SK-N-SH (cell line): ENCODE data around the gene NTM. TPM values are rescaled to one million over a fixed set of nuclear protein-coding genes. Genes with fewer than 3 reads are reported as not detected.

Source experiments
- CTCF ChIA-PET: fragments of 300-600, 350-600 bp; formaldehyde crosslinking; extraction: SDS; loops from one replicate; lab custom pipeline; 2021; lab: Yijun Ruan, JAX
- POLR2A ChIA-PET: fragments of 350-600 bp; sonication (Branson Sonifier 250); formaldehyde crosslinking; extraction: SDS; loops from one replicate; lab custom pipeline; 2020; ENCODE audit warnings: antibody characterized with exemption, inconsistent platforms; lab: Yijun Ruan, JAX
- DNase-seq: peaks from one replicate; pipeline ENCODE4 v3.0.0; 2012
- H2AFZ ChIP-seq: fragments of 200-600 bp; sonication (generic); 2 replicates; pipeline ENCODE4 v1.8.1; 2016; ENCODE audit warnings: antibody characterized with exemption, mild to moderate bottlenecking, low read depth
- H3F3A ChIP-seq: fragments of 200-600 bp; sonication (generic); replicated peaks from 2 replicates; pipeline ENCODE3; 2016; ENCODE audit warnings: antibody characterized with exemption, mild to moderate bottlenecking; ENCODE audit not compliant: insufficient read depth
- H3K27ac ChIP-seq, 2 experiments: fragments of 200-500 bp in 1 of 2; fragments of 200-600 bp in 1 of 2; sonication (Bioruptor generic) in 1 of 2; sonication (generic), shearing (Covaris generic) in 1 of 2; 2 replicates each; pipeline versions ENCODE4 v1.5.1 to v1.6.1; 2014 to 2016; ENCODE audit warnings: low read depth in 2 of 2, inconsistent platforms in 1 of 2, low read length in 1 of 2, mild to moderate bottlenecking in 1 of 2, mixed read lengths in 1 of 2
- H3K27me3 ChIP-seq: fragments of 200-600 bp; sonication (generic), shearing (Covaris generic); 2 replicates; pipeline ENCODE4 v1.6.1; 2016; ENCODE audit warnings: mixed run types; ENCODE audit not compliant: insufficient read depth
- H3K36me3 ChIP-seq, 2 experiments: fragments of 200-500 bp in 1 of 2; fragments of 200-600 bp in 1 of 2; sonication (Bioruptor generic) in 1 of 2; sonication (generic) in 1 of 2; replicated peaks in 1 of 2; 2 replicates each; pipeline versions ENCODE3 to v1.5.1; 2014 to 2016; ENCODE audit warnings: low read length in 1 of 2, mild to moderate bottlenecking in 1 of 2; ENCODE audit not compliant: insufficient read depth in 2 of 2, control insufficient read depth in 1 of 2
- H3K4me1 ChIP-seq, 2 experiments: fragments of 200-500 bp in 1 of 2; fragments of 200-600 bp in 1 of 2; sonication (Bioruptor generic) in 1 of 2; sonication (generic), shearing (Covaris generic) in 1 of 2; 2 replicates each; pipeline versions ENCODE4 v1.5.1 to v1.6.1; 2014 to 2016; ENCODE audit warnings: low read depth in 1 of 2, low read length in 1 of 2, mixed run types in 1 of 2; ENCODE audit not compliant: insufficient read depth in 2 of 2, control insufficient read depth in 1 of 2
- H3K4me2 ChIP-seq: fragments of 200-600 bp; sonication (generic), shearing (Covaris generic); 2 replicates; pipeline ENCODE4 v1.6.1; 2017; ENCODE audit warnings: mixed run types
- H3K4me3 ChIP-seq, 2 experiments: fragments of 200-500 bp in 1 of 2; fragments of 200-600 bp in 1 of 2; sonication (Bioruptor generic) in 1 of 2; sonication (generic), shearing (Covaris generic) in 1 of 2; 2 replicates each; pipeline versions ENCODE4 v1.5.1 to v1.8.1; 2014 to 2016; ENCODE audit warnings: low read depth in 2 of 2, inconsistent platforms in 1 of 2, low read length in 1 of 2, mild to moderate bottlenecking in 1 of 2, mixed read lengths in 1 of 2, moderate library complexity in 1 of 2
- H3K79me2 ChIP-seq: fragments of 200-600 bp; sonication (generic); 2 replicates; pipeline ENCODE4 v1.8.1; 2017; ENCODE audit warnings: mild to moderate bottlenecking; ENCODE audit not compliant: insufficient read depth
- H3K9ac ChIP-seq: fragments of 200-600 bp; sonication (generic); 2 replicates; pipeline ENCODE4 v1.6.1; 2017; ENCODE audit warnings: mixed run types
- H3K9me2 ChIP-seq: fragments of 200-600 bp; sonication (generic); 2 replicates; pipeline ENCODE4 v1.6.1; 2017; ENCODE audit warnings: mixed run types
- H3K9me3 ChIP-seq: fragments of 200-600 bp; sonication (generic); 2 replicates; pipeline ENCODE4 v1.6.1; 2017; ENCODE audit warnings: mixed run types, mild to moderate bottlenecking, moderate library complexity
- H4K20me1 ChIP-seq: fragments of 200-600 bp; sonication (generic); 2 replicates; pipeline ENCODE4 v1.6.1; 2017; ENCODE audit warnings: mild to moderate bottlenecking, mixed run types; ENCODE audit not compliant: insufficient read depth
- EZH2phosphoT487 ChIP-seq: fragments of 200-600 bp; sonication (generic); IDR thresholded peaks from 2 replicates; pipeline ENCODE4 v1.6.1; 2017; ENCODE audit warnings: low read depth, mixed run types, mild to moderate bottlenecking, antibody characterized with exemption, moderate library complexity, borderline replicate concordance
- FOXJ3 ChIP-seq: sonication (generic); formaldehyde crosslinking; IDR thresholded peaks from 2 replicates; pipeline ENCODE4 v1.5.1; 2020; ENCODE audit warnings: mild to moderate bottlenecking, missing genetic modification reagents
- GABPA ChIP-seq: IDR thresholded peaks from 2 replicates; pipeline ENCODE4 v1.4.0; 2012; ENCODE audit warnings: low read depth, mild to moderate bottlenecking
- MAX ChIP-seq: IDR thresholded peaks from 2 replicates; pipeline ENCODE4 v1.4.0; 2012; ENCODE audit warnings: low read depth
- MXI1 ChIP-seq: IDR thresholded peaks from 2 replicates; pipeline ENCODE4 v1.6.1; 2012; ENCODE audit warnings: mild to moderate bottlenecking, low read depth, low read length, improper control_type of control experiment
- NFIC ChIP-seq: IDR thresholded peaks from 2 replicates; pipeline ENCODE4 v1.4.0; 2012; ENCODE audit warnings: borderline replicate concordance
- NRF1 ChIP-seq: IDR thresholded peaks from 2 replicates; pipeline ENCODE4 v1.6.1; 2012; ENCODE audit warnings: low read depth, mild to moderate bottlenecking, low read length
- POLR2AphosphoS5 ChIP-seq: IDR thresholded peaks from 2 replicates; pipeline ENCODE4 v1.6.1; 2012; ENCODE audit warnings: low read depth, low read length
- RCOR1 ChIP-seq: fragments of 150-350 bp; IDR thresholded peaks from 2 replicates; pipeline ENCODE4 v1.6.1; 2017; ENCODE audit warnings: antibody characterized with exemption, low read length
- RFX5 ChIP-seq: IDR thresholded peaks from 2 replicates; pipeline ENCODE4 v1.6.1; 2012; ENCODE audit warnings: mild to moderate bottlenecking, improper control_type of control experiment, low read length
- RXRA ChIP-seq: IDR thresholded peaks from 2 replicates; pipeline ENCODE4 v1.4.0; 2012; ENCODE audit warnings: low read depth, mild to moderate bottlenecking, borderline replicate concordance
- SMC3 ChIP-seq: IDR thresholded peaks from 2 replicates; pipeline ENCODE4 v1.6.1; 2012; ENCODE audit warnings: low read depth, low read length, improper control_type of control experiment
- YY1 ChIP-seq: IDR thresholded peaks from 2 replicates; pipeline ENCODE4 v1.4.0; 2012; ENCODE audit warnings: low read depth, mild to moderate bottlenecking
- ZBTB33 ChIP-seq: IDR thresholded peaks from 2 replicates; pipeline ENCODE4 v1.4.0; 2012; ENCODE audit warnings: low read depth, borderline replicate concordance
- WGBS: methylation state at CpG from one replicate; pipeline ENCODE4 v1.1.6; 2017; ENCODE audit warnings: low lambda C conversion rate; 5-methylcytosine and 5-hydroxymethylcytosine counted together
- polyA plus RNA-seq, 3 experiments: library from polyadenylated mRNA; depleted of rRNA; stranded (reverse); fragments of >200 nt; gene quantifications; 2 replicates each; pipeline ENCODE4 v1.2.3, GENCODE V29; 2012
- TF ChIP-seq, protein P1 (sequence below): IDR thresholded peaks from 2 replicates; pipeline ENCODE4 v1.6.1; 2012; ENCODE audit warnings: mild to moderate bottlenecking, low read depth, low read length, moderate library complexity
- TF ChIP-seq, protein P2 (sequence below): fragments of 150-350 bp; IDR thresholded peaks from 2 replicates; pipeline ENCODE4 v1.6.1; 2017; ENCODE audit warnings: antibody characterized with exemption, low read length, low read depth, borderline replicate concordance
- TF ChIP-seq, protein P3 (sequence below): IDR thresholded peaks from 2 replicates; pipeline ENCODE4; 2012

Gene NTM
- polyA plus RNA-seq, 1 of the 3 experiments (the other 2 are of a cell fraction), result 20.0 TPM

DNA sequence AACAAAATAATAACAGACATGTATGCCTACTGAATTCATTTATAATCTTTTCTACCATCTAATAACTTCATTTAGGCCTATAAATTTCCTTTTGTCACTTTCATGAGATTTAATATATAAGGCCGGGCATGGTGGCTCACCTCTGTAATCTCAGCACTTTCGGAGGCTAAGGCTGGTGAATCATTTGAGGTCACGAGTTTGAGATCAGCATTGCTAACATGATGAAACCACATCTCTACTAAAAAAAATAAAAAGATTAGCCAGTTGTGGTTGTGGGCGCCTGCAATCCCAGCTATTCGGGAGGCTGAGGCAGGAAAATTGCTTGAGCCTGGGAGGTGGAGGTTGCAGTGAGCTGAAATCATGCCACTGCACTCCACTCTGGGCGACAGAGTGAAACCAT lies 14.2 kb upstream of the NTM start:
- ChIA-PET POLR2A (no interaction called here), CTCF (no interaction called here)
- Histone ChIP-seq H3F3A (no peaks in the 10 kb centered on the region), H3K27me3 (no peaks in the 10 kb centered on the region), H3K9ac (no peak overlapping the region), H3K9me2 (no peaks in the 10 kb centered on the region), H2AFZ (no peak overlapping the region), H4K20me1 (no peaks in the 10 kb centered on the region), H3K36me3 (no peaks in the 10 kb centered on the region), H3K27ac (no peak overlapping the region), H3K9me3 (no peaks in the 10 kb centered on the region), H3K79me2 (no peaks in the 10 kb centered on the region), H3K4me1 (no peaks in the 10 kb centered on the region), H3K4me3 (no peak overlapping the region), H3K4me2 (no peak overlapping the region)
- WGBS, result 37% methylated on average over 6 of the region's 6 CpGs
- no peak for DNase-seq
- no peak for TF ChIP-seq MXI1
- no peak for TF ChIP-seq RCOR1
- TF ChIP-seq, protein P1, sequence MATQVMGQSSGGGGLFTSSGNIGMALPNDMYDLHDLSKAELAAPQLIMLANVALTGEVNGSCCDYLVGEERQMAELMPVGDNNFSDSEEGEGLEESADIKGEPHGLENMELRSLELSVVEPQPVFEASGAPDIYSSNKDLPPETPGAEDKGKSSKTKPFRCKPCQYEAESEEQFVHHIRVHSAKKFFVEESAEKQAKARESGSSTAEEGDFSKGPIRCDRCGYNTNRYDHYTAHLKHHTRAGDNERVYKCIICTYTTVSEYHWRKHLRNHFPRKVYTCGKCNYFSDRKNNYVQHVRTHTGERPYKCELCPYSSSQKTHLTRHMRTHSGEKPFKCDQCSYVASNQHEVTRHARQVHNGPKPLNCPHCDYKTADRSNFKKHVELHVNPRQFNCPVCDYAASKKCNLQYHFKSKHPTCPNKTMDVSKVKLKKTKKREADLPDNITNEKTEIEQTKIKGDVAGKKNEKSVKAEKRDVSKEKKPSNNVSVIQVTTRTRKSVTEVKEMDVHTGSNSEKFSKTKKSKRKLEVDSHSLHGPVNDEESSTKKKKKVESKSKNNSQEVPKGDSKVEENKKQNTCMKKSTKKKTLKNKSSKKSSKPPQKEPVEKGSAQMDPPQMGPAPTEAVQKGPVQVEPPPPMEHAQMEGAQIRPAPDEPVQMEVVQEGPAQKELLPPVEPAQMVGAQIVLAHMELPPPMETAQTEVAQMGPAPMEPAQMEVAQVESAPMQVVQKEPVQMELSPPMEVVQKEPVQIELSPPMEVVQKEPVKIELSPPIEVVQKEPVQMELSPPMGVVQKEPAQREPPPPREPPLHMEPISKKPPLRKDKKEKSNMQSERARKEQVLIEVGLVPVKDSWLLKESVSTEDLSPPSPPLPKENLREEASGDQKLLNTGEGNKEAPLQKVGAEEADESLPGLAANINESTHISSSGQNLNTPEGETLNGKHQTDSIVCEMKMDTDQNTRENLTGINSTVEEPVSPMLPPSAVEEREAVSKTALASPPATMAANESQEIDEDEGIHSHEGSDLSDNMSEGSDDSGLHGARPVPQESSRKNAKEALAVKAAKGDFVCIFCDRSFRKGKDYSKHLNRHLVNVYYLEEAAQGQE, result no peak
- TF ChIP-seq EZH2phosphoT487, result no peak
- TF ChIP-seq, protein P2, sequence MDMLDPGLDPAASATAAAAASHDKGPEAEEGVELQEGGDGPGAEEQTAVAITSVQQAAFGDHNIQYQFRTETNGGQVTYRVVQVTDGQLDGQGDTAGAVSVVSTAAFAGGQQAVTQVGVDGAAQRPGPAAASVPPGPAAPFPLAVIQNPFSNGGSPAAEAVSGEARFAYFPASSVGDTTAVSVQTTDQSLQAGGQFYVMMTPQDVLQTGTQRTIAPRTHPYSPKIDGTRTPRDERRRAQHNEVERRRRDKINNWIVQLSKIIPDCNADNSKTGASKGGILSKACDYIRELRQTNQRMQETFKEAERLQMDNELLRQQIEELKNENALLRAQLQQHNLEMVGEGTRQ, result no peak
- no peak for TF ChIP-seq RFX5
- no peak for TF ChIP-seq NRF1
- TF ChIP-seq POLR2AphosphoS5, result no peak
- TF ChIP-seq RXRA, result no peak
- TF ChIP-seq NFIC, result no peak
- TF ChIP-seq MAX, result no peak

- Histone ChIP-seq H3K4me1 (no peaks in the 10 kb centered on the region; a peak in 1 of 4 replicates), H3K36me3 (no peaks in the 10 kb centered on the region), H3K27ac (no peak overlapping the region), H3K4me2 (no peak overlapping the region), H3F3A (no peaks in the 10 kb centered on the region), H4K20me1 (no peaks in the 10 kb centered on the region), H2AFZ (no peak overlapping the region), H3K9me3 (no peaks in the 10 kb centered on the region), H3K9me2 (no peaks in the 10 kb centered on the region), H3K9ac (no peak overlapping the region), H3K4me3 (no peak overlapping the region), H3K27me3 (no peaks in the 10 kb centered on the region), H3K79me2 (no peaks in the 10 kb centered on the region)
- ChIA-PET CTCF (no interaction called here), POLR2A (no interaction called here)
- DNase-seq, result no peak
- WGBS, result 40% methylated on average over 2 of the region's 4 CpGs
- TF ChIP-seq SMC3 (no peak), FOXJ3 (CRISPR knock-in tag) (no peak), GABPA (no peak), YY1 (no peak), ZBTB33 (no peak)
- TF ChIP-seq, protein P3, sequence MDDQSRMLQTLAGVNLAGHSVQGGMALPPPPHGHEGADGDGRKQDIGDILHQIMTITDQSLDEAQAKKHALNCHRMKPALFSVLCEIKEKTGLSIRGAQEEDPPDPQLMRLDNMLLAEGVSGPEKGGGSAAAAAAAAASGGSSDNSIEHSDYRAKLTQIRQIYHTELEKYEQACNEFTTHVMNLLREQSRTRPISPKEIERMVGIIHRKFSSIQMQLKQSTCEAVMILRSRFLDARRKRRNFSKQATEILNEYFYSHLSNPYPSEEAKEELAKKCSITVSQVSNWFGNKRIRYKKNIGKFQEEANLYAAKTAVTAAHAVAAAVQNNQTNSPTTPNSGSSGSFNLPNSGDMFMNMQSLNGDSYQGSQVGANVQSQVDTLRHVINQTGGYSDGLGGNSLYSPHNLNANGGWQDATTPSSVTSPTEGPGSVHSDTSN, result no peak
- TF ChIP-seq, protein P2, result no peak
Measured at GRCh38 chr11:131365329-131365930, 5.0 kb upstream of the NTM start.
